Measurements from ENCODE around the gene CNOT3. TPM values are rescaled to one million over a fixed set of nuclear protein-coding genes. Genes with fewer than 3 reads are reported as not detected.

CNOT3 gene
- total and polyA plus RNA-seq, 2 of the 13 experiments (the other 11 are each of a cell fraction or from before 2014, with no cell fraction given): 4.3 to 5.8 TPM

GRCh38 chr19:54107876-54108490 is 29.6 kb upstream of the CNOT3 start (continued):
- no peak for TF ChIP-seq ZNF12 (CRISPR knock-in tag; IDR thresholded peaks at IDR 0.05)
- no peak for TF ChIP-seq ZBTB1 (CRISPR knock-in tag; IDR thresholded peaks at IDR 0.05; ENCODE audit: borderline replicate concordance)

GRCh38 chr19:54108496-54108895 is 29.1 kb upstream of the CNOT3 start:
- ChIA-PET POLR2A (no interaction called here), CTCF (ENCODE audit: low intra/inter-chr PET ratio, low total read pairs) (no interaction called here)
- H3K9ac ChIP-seq (ENCODE audit: insufficient read depth, low read depth, low read length): no peak overlapping the region
- no peaks in the 10 kb centered on the region for H4K20me1 ChIP-seq (ENCODE audit: insufficient read depth, low read length)
- FAIRE-seq: no peak
- H3K9me3 ChIP-seq (ENCODE audit: low read length): no peaks in the 10 kb centered on the region
- no peak; the same call in 2 of the 3 replicates for ATAC-seq
- H2AFZ ChIP-seq (ENCODE audit: low read length): no peak overlapping the region
- peaks cover 13 to 47% of the 10 kb centered on the region in 2 experiments; a peak in 4 of 5 replicates for H3K36me3 ChIP-seq (replicated peaks in 1 of 2; ENCODE audit: control insufficient read depth in 1 of 2, insufficient read depth in 2 of 2, low read length in 2 of 2)
- intact Hi-C loops (cut with micrococcal nuclease; ENCODE audit: unreplicated experiment): no loop called here
- WGBS (ENCODE audit: low lambda C conversion rate): 97% methylated on average over 4 of the region's 7 CpGs
- H3K4me2 ChIP-seq (ENCODE audit: low read depth, low read length): no peak overlapping the region
- H3K79me2 ChIP-seq (ENCODE audit: insufficient read depth, low read length): peaks cover under 1% of the 10 kb centered on the region
- in situ Hi-C loops (cut with HindIII; ENCODE audit: extremely low pct_ligation_motif_present, low pct_unique_long_range_greater_than_20kb): no loop called here
- no peak overlapping the region for H3K27ac ChIP-seq (ENCODE audit: extremely low read length, insufficient read depth, low read length)
- H3K4me1 ChIP-seq (ENCODE audit: insufficient read depth, low read length): peaks cover 13% of the 10 kb centered on the region
- no peak overlapping the region for H3K4me3 ChIP-seq (replicated peaks in 1 of 3; ENCODE audit: insufficient read depth in 1 of 3, low read depth in 2 of 3, low read length in 3 of 3)
- no peaks in the 10 kb centered on the region for H3K27me3 ChIP-seq (ENCODE audit: control insufficient read depth in 1 of 2, insufficient read depth in 2 of 2, low read length in 2 of 2)
- TF ChIP-seq MAFK (conservative IDR thresholded peaks at IDR 0.05 in 1 of 2, IDR thresholded peaks at IDR 0.05 in 1 of 2; ENCODE audit: low read length in 2 of 2) (peak in 1 of 2 experiments; percentile 68; a peak in 2 of 4 replicates), MAFF (IDR thresholded peaks at IDR 0.05; ENCODE audit: low read depth, low read length) (peak; percentile 47; the same call in 1 of the 2 replicates), ZNF776 (CRISPR knock-in tag; IDR thresholded peaks at IDR 0.05) (no peak)
- DNase-seq (ENCODE audit: low spot score): no peak
- no TSS peak for BruUV-seq (replicated peaks)

GRCh38 chr19:54109651-54110050 is 27.9 kb upstream of the CNOT3 start:
- Histone ChIP-seq H3K4me3 (replicated peaks in 1 of 3; ENCODE audit: insufficient read depth in 1 of 3, low read depth in 2 of 3, low read length in 3 of 3) (no peak overlapping the region), H3K79me2 (ENCODE audit: insufficient read depth, low read length) (peaks cover 3% of the 10 kb centered on the region), H3K27me3 (ENCODE audit: control insufficient read depth in 1 of 2, insufficient read depth in 2 of 2, low read length in 2 of 2) (no peaks in the 10 kb centered on the region), H3K27ac (ENCODE audit: extremely low read length, insufficient read depth, low read length) (no peak overlapping the region), H3K9me3 (ENCODE audit: low read length) (no peaks in the 10 kb centered on the region), H4K20me1 (ENCODE audit: insufficient read depth, low read length) (no peaks in the 10 kb centered on the region), H3K9ac (ENCODE audit: insufficient read depth, low read depth, low read length) (no peak overlapping the region), H3K4me1 (ENCODE audit: insufficient read depth, low read length) (peaks cover 12% of the 10 kb centered on the region), H3K4me2 (ENCODE audit: low read depth, low read length) (no peak overlapping the region), H2AFZ (ENCODE audit: low read length) (no peak overlapping the region), H3K36me3 (replicated peaks in 1 of 2; ENCODE audit: control insufficient read depth in 1 of 2, insufficient read depth in 2 of 2, low read length in 2 of 2) (peaks cover 13 to 51% of the 10 kb centered on the region in 2 experiments; a peak in 4 of 5 replicates)
- CTCF ChIA-PET (ENCODE audit: low intra/inter-chr PET ratio, low total read pairs): no interaction called here
- intact Hi-C loops (cut with micrococcal nuclease; ENCODE audit: unreplicated experiment) (no loop called here), in situ Hi-C loops (cut with HindIII; ENCODE audit: extremely low pct_ligation_motif_present, low pct_unique_long_range_greater_than_20kb) (no loop called here)
- FAIRE-seq: no peak
- peak; percentile 34; the same call in 2 of the 3 replicates for ATAC-seq
- 95% methylated on average over 6 of the region's 6 CpGs for WGBS (ENCODE audit: low lambda C conversion rate)
- POLR2A ChIA-PET: no interaction called here
- no peak for DNase-seq (ENCODE audit: low spot score)
- no TSS peak for BruUV-seq (replicated peaks)
- TF ChIP-seq RBFOX2 (IDR thresholded peaks at IDR 0.05; ENCODE audit: low read depth, low read length) (peak; percentile 49; the same call in 1 of the 2 replicates), AGO2 (optimal IDR thresholded peaks at IDR 0.05; ENCODE audit: low read depth, low read length) (peak; percentile 30), NR0B2 (CRISPR knock-in tag; IDR thresholded peaks at IDR 0.05) (no peak)

Data from HepG2 (cell line).